GM23338 (cell line): ENCODE data around the gene HK1. TPM values are rescaled to one million over a fixed set of nuclear protein-coding genes. Genes with fewer than 3 reads are reported as not detected.

Experiments
- ATAC-seq: fragments of 200-7000 bp; cut with Tn5 transposase; 3 replicates; pipeline ENCODE4 v1.9.1; 2020
- DNase-seq: peaks from one replicate; pipeline ENCODE4 v3.0.0-alpha.2; 2015; ENCODE audit warnings: low spot score
- H2AFZ ChIP-seq: fragments of 200-600 bp; sonication (generic); 2 replicates; pipeline ENCODE4 v1.8.0; 2016; ENCODE audit warnings: antibody characterized with exemption, mild to moderate bottlenecking, moderate library complexity
- H3F3A ChIP-seq: fragments of 200-600 bp; sonication (generic); replicated peaks from 2 replicates; pipeline ENCODE4 v1.8.0; 2017; ENCODE audit warnings: antibody characterized with exemption, mixed run types, low read depth
- H3K27ac ChIP-seq: fragments of 200-600 bp; sonication (generic); 2 replicates; pipeline ENCODE4 v1.6.1; 2016; ENCODE audit warnings: low read depth
- H3K27me3 ChIP-seq: fragments of 200-600 bp; sonication (generic); 2 replicates; pipeline ENCODE4 v1.8.0; 2016; ENCODE audit warnings: mild to moderate bottlenecking, mixed run types, moderate library complexity; ENCODE audit not compliant: insufficient read depth
- H3K36me3 ChIP-seq: fragments of 200-600 bp; sonication (generic); 2 replicates; pipeline ENCODE4 v1.8.0; 2016; ENCODE audit warnings: mild to moderate bottlenecking; ENCODE audit not compliant: insufficient read depth
- H3K4me1 ChIP-seq: fragments of 200-600 bp; sonication (generic); 2 replicates; pipeline ENCODE4 v1.8.0; 2016; ENCODE audit warnings: mild to moderate bottlenecking, moderate library complexity; ENCODE audit not compliant: insufficient read depth
- H3K4me2 ChIP-seq: fragments of 200-600 bp; sonication (generic); 2 replicates; pipeline ENCODE4 v1.7.1; 2017; ENCODE audit warnings: mixed run types
- H3K4me3 ChIP-seq: fragments of 200-600 bp; sonication (generic); 2 replicates; pipeline ENCODE4 v1.6.1; 2016; ENCODE audit warnings: mixed run types
- H3K79me2 ChIP-seq: fragments of 200-600 bp; sonication (generic); replicated peaks from 2 replicates; pipeline ENCODE4 v1.8.0; 2017; ENCODE audit warnings: mild to moderate bottlenecking; ENCODE audit not compliant: insufficient read depth
- H3K9me2 ChIP-seq: fragments of 200-600 bp; sonication (generic); 2 replicates; pipeline ENCODE4 v1.8.0; 2017; ENCODE audit not compliant: insufficient read depth
- H4K20me1 ChIP-seq: fragments of 200-600 bp; sonication (generic); replicated peaks from 2 replicates; pipeline ENCODE4 v1.8.0; 2017; ENCODE audit warnings: mild to moderate bottlenecking; ENCODE audit not compliant: insufficient read depth
- H3K27ac Mint-ChIP-seq: 2 replicates; pipeline ENCODE4 v1.8.0; 2020; ENCODE audit warnings: inconsistent platforms, mild to moderate bottlenecking, moderate library complexity, mixed read lengths
- H3K27me3 Mint-ChIP-seq: 3 replicates; pipeline ENCODE4 v1.8.0; 2022; ENCODE audit warnings: low read depth, mild to moderate bottlenecking, moderate library complexity, mixed read lengths, inconsistent platforms; ENCODE audit not compliant: insufficient read depth, poor library complexity
- H3K36me3 Mint-ChIP-seq: 3 replicates; pipeline ENCODE4 v1.8.0; 2021; ENCODE audit warnings: low read depth, mild to moderate bottlenecking, inconsistent platforms, moderate library complexity, mixed read lengths
- H3K4me1 Mint-ChIP-seq: 3 replicates; pipeline ENCODE4 v1.8.0; 2020; ENCODE audit warnings: mild to moderate bottlenecking, inconsistent platforms, mixed read lengths
- H3K4me3 Mint-ChIP-seq: 3 replicates; pipeline ENCODE4 v1.8.0; 2021; ENCODE audit warnings: moderate library complexity, mild to moderate bottlenecking, inconsistent platforms, mixed read lengths
- H3K9me3 Mint-ChIP-seq: 3 replicates; pipeline ENCODE4 v1.8.0; 2020; ENCODE audit warnings: moderate library complexity, mild to moderate bottlenecking, inconsistent platforms, mixed read lengths
- CREB1 ChIP-seq: fragments of 250-450 bp; sonication (Bioruptor Pico); IDR thresholded peaks from 2 replicates; pipeline ENCODE4 v1.5.0; 2020; ENCODE audit warnings: low read depth, mild to moderate bottlenecking, moderate library complexity
- CTCF ChIP-seq, 2 experiments: fragments of 200-600 bp in 1 of 2; sonication (generic) in 1 of 2; conservative IDR thresholded peaks; 2 replicates each; pipeline versions ENCODE4 v1.5.1 to v1.6.1; 2016 to 2017; ENCODE audit warnings: antibody characterized with exemption in 2 of 2, low read depth in 2 of 2, mild to moderate bottlenecking in 2 of 2, moderate library complexity in 1 of 2
- ETS1 ChIP-seq: IDR thresholded peaks from 2 replicates; pipeline ENCODE4 v1.6.1; 2016; ENCODE audit warnings: antibody characterized with exemption
- EZH2 ChIP-seq: fragments of 200-600 bp; sonication (generic); IDR thresholded peaks from one replicate; pipeline ENCODE4 v1.8.0; 2017; ENCODE audit warnings: antibody characterized with exemption, mild to moderate bottlenecking, low read depth; ENCODE audit not compliant: unreplicated experiment
- EZH2phosphoT487 ChIP-seq: fragments of 200-600 bp; sonication (generic); IDR thresholded peaks from one replicate; pipeline ENCODE4 v1.8.1; 2018; ENCODE audit warnings: antibody characterized with exemption; ENCODE audit not compliant: unreplicated experiment
- JUNB ChIP-seq: IDR thresholded peaks from one replicate; pipeline ENCODE4 v1.6.1; 2016; ENCODE audit warnings: antibody characterized with exemption; ENCODE audit not compliant: unreplicated experiment
- NANOG ChIP-seq: IDR thresholded peaks from 2 replicates; pipeline ENCODE4 v1.6.1; 2016; ENCODE audit warnings: antibody characterized with exemption, borderline replicate concordance
- POLR2AphosphoS5 ChIP-seq: IDR thresholded peaks from 2 replicates; pipeline ENCODE4 v1.6.1; 2016; ENCODE audit warnings: antibody characterized with exemption, low read depth
- STAT1 ChIP-seq: IDR thresholded peaks from one replicate; pipeline ENCODE4 v1.6.1; 2016; ENCODE audit warnings: antibody characterized with exemption; ENCODE audit not compliant: unreplicated experiment
- ZNF114 ChIP-seq: fragments of 250-450 bp; sonication (Bioruptor Pico); IDR thresholded peaks from 2 replicates; pipeline ENCODE4 v1.5.0; 2020; ENCODE audit warnings: mild to moderate bottlenecking, moderate library complexity
- ZNF331 ChIP-seq: fragments of 250-450 bp; sonication (Bioruptor Pico); IDR thresholded peaks from 2 replicates; pipeline ENCODE4 v1.5.0; 2020; ENCODE audit warnings: low read depth, mild to moderate bottlenecking, moderate library complexity
- polyA plus RNA-seq: library from polyadenylated mRNA; unstranded; fragments of >200 nt; fragmentation: Nextera tagmentation; extraction: Ambion mirVana; gene quantifications from 2 replicates; pipeline ENCODE4 v1.2.1, GENCODE V29; 2016
- total RNA-seq: library from RNA; depleted of rRNA; stranded (reverse); fragments of >200 nt; shearing (Covaris generic); gene quantifications from 2 replicates; pipeline ENCODE4 v1.2.3, GENCODE V29; 2014

HK1 gene
- total and polyA plus RNA-seq, 2 experiments from 2014 or later: 76.6 to 229 TPM

- TF ChIP-seq CTCF (conservative IDR thresholded peaks at IDR 0.05; ENCODE audit: low read depth in 2 of 2) (no peak), EZH2 (no peak), ZNF114 (CRISPR knock-in tag) (no peak), POLR2AphosphoS5 (no peak), ZNF331 (CRISPR knock-in tag) (no peak), ETS1 (no peak), NANOG (no peak), JUNB (no peak), CREB1 (CRISPR knock-in tag) (no peak), EZH2phosphoT487 (no peak)
Measured at GRCh38 chr10:69376662-69377061, 98.4 kb downstream of the HK1 start (continued).

- TF ChIP-seq STAT1: no peak
- TF ChIP-seq NANOG: no peak
- no peak for TF ChIP-seq POLR2AphosphoS5
- no peak for TF ChIP-seq EZH2phosphoT487
- TF ChIP-seq CREB1 (CRISPR knock-in tag): no peak
- no peak for TF ChIP-seq ZNF114 (CRISPR knock-in tag)
- no peak for TF ChIP-seq JUNB
- no peak for TF ChIP-seq CTCF (conservative IDR thresholded peaks at IDR 0.05; ENCODE audit: low read depth in 2 of 2)
- Histone ChIP-seq H3K36me3 (peaks cover 62% of the 10 kb centered on the region), H3K4me3 (no peak overlapping the region), H3K9me2 (no peaks in the 10 kb centered on the region), H2AFZ (no peak overlapping the region), H3K27me3 (no peaks in the 10 kb centered on the region), H3K4me2 (no peak overlapping the region), H4K20me1 (peaks cover 10% of the 10 kb centered on the region; the same call in 1 of the 2 replicates), H3F3A (peaks cover 21% of the 10 kb centered on the region), H3K79me2 (peaks cover 56% of the 10 kb centered on the region), H3K27ac (peak overlapping the region; percentile 84), H3K4me1 (peaks cover 18% of the 10 kb centered on the region; the same call in 1 of the 2 replicates)
- DNase-seq (no peak), ATAC-seq (no peak)
- Mint-ChIP-seq H3K27me3 (peaks cover 12% of the 10 kb centered on the region), H3K36me3 (peaks cover 77% of the 10 kb centered on the region), H3K4me3 (no peak overlapping the region), H3K27ac (peak overlapping the region; percentile 50; the same call in 1 of the 2 replicates), H3K9me3 (no peaks in the 10 kb centered on the region), H3K4me1 (peaks cover 46% of the 10 kb centered on the region)
Measured at GRCh38 chr10:69377191-69377590, 98.9 kb downstream of the HK1 start.
